Measurements from ENCODE around the gene UGT1A8. TPM values are rescaled to one million over a fixed set of nuclear protein-coding genes. Genes with fewer than 3 reads are reported as not detected.

Gene UGT1A8
- polyA plus RNA-seq, 1 of the 3 experiments (the other 2 are of a cell fraction), result not detected

GRCh38 chr2:233680361-233681045 is 63.1 kb downstream of the UGT1A8 start:
- H4K20me1 ChIP-seq (ENCODE audit: insufficient read depth), result no peaks in the 10 kb centered on the region
- no peaks in the 10 kb centered on the region for H3K27me3 ChIP-seq (ENCODE audit: insufficient read depth)
- H2AFZ ChIP-seq (ENCODE audit: low read depth), result no peak overlapping the region
- H3K4me1 ChIP-seq (ENCODE audit: control insufficient read depth in 1 of 2, insufficient read depth in 2 of 2, low read depth in 1 of 2, low read length in 1 of 2), result no peaks in the 10 kb centered on the region
- no peak for DNase-seq
- H3K4me2 ChIP-seq, result no peak overlapping the region
- H3K9me3 ChIP-seq, result no peaks in the 10 kb centered on the region
- H3K27ac ChIP-seq (ENCODE audit: low read depth in 2 of 2, low read length in 1 of 2), result no peak overlapping the region
- no peaks in the 10 kb centered on the region for H3K9me2 ChIP-seq
- no peaks in the 10 kb centered on the region for H3K79me2 ChIP-seq (ENCODE audit: insufficient read depth)
- H3K4me3 ChIP-seq (ENCODE audit: low read depth in 2 of 2, low read length in 1 of 2), result no peak overlapping the region
- no peak overlapping the region for H3K9ac ChIP-seq
- POLR2A ChIA-PET, result no interaction called here
- no peaks in the 10 kb centered on the region for H3F3A ChIP-seq (replicated peaks; ENCODE audit: insufficient read depth)
- no peaks in the 10 kb centered on the region for H3K36me3 ChIP-seq (replicated peaks in 1 of 2; ENCODE audit: control insufficient read depth in 1 of 2, insufficient read depth in 2 of 2, low read length in 1 of 2)
- CTCF ChIA-PET, result no interaction called here
- no peak for TF ChIP-seq NRF1 (IDR thresholded peaks at IDR 0.05; ENCODE audit: low read depth, low read length)
- TF ChIP-seq TAF1 (IDR thresholded peaks at IDR 0.05; ENCODE audit: borderline replicate concordance, low read depth, low read length), result no peak
- no peak for TF ChIP-seq GABPA (IDR thresholded peaks at IDR 0.05; ENCODE audit: low read depth)
- TF ChIP-seq REST (IDR thresholded peaks at IDR 0.05; ENCODE audit: low read depth, low read length), result no peak
- no peak for TF ChIP-seq JUND (IDR thresholded peaks at IDR 0.05)
- TF ChIP-seq, protein P1, sequence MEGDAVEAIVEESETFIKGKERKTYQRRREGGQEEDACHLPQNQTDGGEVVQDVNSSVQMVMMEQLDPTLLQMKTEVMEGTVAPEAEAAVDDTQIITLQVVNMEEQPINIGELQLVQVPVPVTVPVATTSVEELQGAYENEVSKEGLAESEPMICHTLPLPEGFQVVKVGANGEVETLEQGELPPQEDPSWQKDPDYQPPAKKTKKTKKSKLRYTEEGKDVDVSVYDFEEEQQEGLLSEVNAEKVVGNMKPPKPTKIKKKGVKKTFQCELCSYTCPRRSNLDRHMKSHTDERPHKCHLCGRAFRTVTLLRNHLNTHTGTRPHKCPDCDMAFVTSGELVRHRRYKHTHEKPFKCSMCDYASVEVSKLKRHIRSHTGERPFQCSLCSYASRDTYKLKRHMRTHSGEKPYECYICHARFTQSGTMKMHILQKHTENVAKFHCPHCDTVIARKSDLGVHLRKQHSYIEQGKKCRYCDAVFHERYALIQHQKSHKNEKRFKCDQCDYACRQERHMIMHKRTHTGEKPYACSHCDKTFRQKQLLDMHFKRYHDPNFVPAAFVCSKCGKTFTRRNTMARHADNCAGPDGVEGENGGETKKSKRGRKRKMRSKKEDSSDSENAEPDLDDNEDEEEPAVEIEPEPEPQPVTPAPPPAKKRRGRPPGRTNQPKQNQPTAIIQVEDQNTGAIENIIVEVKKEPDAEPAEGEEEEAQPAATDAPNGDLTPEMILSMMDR (IDR thresholded peaks at IDR 0.05), result no peak
- no peak for TF ChIP-seq SMC3 (IDR thresholded peaks at IDR 0.05; ENCODE audit: low read depth, low read length)
- no peak for TF ChIP-seq EZH2phosphoT487 (IDR thresholded peaks at IDR 0.05; ENCODE audit: borderline replicate concordance, low read depth)
- TF ChIP-seq MAX (IDR thresholded peaks at IDR 0.05; ENCODE audit: low read depth), result no peak
- no peak for TF ChIP-seq MXI1 (IDR thresholded peaks at IDR 0.05; ENCODE audit: low read depth, low read length)
- no peak for TF ChIP-seq CHD2 (IDR thresholded peaks at IDR 0.05; ENCODE audit: low read length, partially characterized antibody)
- TF ChIP-seq YY1 (IDR thresholded peaks at IDR 0.05; ENCODE audit: low read depth), result no peak
- 46% methylated on average over 4 of the region's 4 CpGs for WGBS (ENCODE audit: low lambda C conversion rate)

Data from SK-N-SH (cell line).